Stimulated activated naive CD8-positive, alpha-beta T cell treated with anti-CD3 and anti-CD28 coated beads, Interleukin-15, Interleukin-2, amounts not matched to agents 100 U/mL and 50 U/mL, for 24 hours (primary cell): ENCODE measurements around the gene ASB18.
"Not testable (repeated sequence)": the region's sequence is repeated elsewhere in the genome, so short reads cannot be mapped to it uniquely, and the experiment has no call there.

ENCODE experiments used
- ATAC-seq: fragments of 150-1000 bp; cut with Tn5 transposase; one replicate; pipeline ENCODE4 v1.10.0; 2021
- DNase-seq: peaks from one replicate; pipeline ENCODE4 v3.0.0; 2021

Gene ASB18

GRCh38 chr2:236264256-236264655 lies at the start of gene ASB18:
TSS of gene ASB18 (minus strand) at chr2:236264406. CDS start at chr2:236264345, 61 bp downstream.
- DNase-seq (no peak), ATAC-seq (no peak)

DNA sequence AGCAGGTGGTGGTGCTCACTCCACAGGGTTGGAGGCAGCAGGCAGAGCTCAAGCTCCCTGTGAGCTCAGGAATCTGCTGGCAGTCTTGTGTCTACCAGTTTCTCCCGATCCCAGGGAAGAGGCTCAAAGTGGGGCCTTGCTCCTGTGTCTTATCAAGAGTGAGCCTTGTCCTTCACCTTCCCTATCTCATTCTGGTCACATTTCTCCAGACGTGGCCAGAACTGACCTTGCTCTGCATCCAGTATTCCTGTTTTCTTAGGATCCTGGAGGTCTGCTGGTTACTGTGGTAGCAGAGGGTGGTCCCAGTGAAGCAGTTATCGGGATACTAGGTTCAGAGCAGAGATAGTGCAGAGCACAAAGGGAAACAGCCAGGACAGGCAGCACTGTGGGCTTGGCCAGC lies 47.1 kb upstream of the ASB18 start:
- ATAC-seq (no peak), DNase-seq (no peak)

DNA sequence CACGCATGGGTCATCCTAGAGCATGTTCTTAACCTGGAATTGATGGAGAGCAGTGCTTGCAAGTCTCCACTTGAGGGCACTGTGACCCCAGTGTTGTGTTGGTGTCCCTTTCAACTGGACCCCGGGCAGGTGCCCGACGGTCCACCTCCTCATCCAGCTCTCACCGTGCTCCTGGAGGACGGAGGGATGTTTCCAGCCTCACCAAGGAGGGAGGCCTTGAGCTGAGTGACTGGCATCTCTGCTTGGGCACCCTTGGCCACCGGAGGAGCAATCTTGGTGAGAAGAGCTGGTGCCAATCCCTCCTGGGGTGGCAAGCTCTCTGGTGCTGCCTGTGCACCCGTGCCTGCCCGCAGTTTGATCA lies 45.4 kb upstream of the ASB18 start:
- ATAC-seq (no peak), DNase-seq (no peak)

DNA sequence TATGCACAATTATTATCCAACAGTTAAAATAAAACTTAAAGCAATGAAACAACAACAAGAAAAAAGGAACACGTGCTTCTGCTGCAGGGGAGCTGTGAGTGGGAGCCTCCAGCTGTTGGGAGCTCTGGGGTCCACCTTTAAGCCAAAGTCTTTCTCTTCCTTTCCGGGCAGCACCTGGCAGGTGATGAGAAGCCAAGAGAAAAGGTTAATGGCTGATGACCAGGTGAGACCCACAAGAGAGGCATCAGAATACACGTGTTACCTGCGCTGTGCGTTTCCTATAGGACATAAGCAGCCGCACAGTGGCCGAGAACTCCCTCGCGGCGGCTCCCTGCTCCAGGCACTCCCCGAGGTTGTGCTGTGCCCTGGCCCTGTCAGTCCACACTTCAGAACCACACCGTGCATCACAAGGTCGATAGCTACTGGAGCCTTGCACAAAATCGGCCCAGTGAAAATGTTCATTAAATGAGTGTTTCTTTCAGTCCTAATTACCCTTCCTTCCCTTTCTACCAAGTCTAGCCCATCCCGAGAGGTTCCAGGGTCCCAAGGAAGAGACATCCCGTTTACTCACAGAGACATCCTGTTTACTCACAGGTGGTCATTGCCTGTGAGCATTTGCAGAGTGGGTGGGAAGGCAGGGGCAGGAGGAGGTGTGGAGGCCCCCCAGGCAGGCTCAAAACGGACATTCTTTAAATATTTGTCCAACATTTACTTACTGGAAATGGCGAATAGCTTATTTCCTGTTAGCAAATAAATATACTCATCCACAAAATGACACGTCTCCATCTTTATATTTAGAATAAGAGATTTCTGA lies 44.9 kb upstream of the ASB18 start:
- DNase-seq (no peak), ATAC-seq (no peak)

- ATAC-seq: no peak
Observed at GRCh38 chr2:236307641-236308040, 43.4 kb upstream of the ASB18 start.

GRCh38 chr2:236306825-236307540 lies 42.8 kb upstream of the ASB18 start:
- ATAC-seq: no peak
- no peak for DNase-seq

More at GRCh38 chr2:236307641-236308040, 43.4 kb upstream of the ASB18 start:
- DNase-seq: no peak

DNA sequence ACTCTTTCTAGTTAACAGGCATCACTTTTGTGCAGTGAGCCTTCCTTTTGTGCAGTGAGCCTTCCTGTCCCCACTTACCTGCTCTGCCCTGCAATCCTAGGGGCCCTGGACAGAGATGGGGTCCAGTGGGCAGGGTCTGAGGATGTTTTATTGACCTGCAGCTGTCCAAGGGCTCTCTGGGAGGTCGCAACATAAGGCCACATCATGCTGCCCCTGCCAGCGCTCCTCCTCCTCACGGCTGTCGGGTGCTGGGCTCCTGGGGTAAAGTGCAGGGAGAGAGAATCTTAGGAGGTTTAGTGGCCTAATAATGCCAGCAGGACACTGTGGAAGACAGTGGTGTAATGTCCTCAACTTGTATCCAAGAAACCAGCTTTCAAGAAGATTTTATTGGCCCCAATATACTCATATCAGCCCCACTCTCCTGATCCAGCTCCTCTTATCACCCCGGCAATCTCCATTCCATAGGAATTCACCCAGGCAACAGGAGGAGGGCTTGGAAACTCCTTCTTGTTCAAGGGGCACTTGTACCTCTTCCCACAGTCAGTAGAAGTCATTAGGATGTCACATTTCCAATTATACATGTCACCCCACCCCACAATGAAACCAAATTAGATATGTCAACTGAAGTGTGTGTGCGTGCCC lies 41.9 kb upstream of the ASB18 start:
- ATAC-seq: no peak
- DNase-seq: no peak

DNA sequence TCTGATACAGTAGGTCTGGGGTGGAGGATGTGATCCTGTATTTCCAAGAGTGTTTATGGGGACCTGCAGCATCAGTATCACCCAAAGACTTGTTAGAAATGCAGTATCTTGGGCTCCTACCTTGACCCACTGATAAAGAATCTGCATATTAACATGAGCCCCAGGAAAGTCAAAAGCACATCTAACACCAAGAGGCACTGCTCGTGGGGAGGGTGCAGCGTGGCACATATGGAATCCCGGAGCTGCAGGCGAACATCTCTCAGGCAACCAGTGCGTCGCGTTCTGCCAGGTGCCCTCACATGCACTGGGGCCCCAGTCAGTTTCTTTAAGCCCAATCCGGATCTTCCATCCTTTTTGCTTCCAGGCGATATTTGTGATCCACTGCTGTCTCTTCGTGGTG lies 41.3 kb upstream of the ASB18 start:
- ATAC-seq (no peak), DNase-seq (no peak)

GRCh38 chr2:236303935-236304334 lies 39.7 kb upstream of the ASB18 start:
- no peak for DNase-seq
- no peak for ATAC-seq

- DNase-seq (no peak), ATAC-seq (no peak)
Observed at GRCh38 chr2:236302555-236302954, 38.3 kb upstream of the ASB18 start.

DNA sequence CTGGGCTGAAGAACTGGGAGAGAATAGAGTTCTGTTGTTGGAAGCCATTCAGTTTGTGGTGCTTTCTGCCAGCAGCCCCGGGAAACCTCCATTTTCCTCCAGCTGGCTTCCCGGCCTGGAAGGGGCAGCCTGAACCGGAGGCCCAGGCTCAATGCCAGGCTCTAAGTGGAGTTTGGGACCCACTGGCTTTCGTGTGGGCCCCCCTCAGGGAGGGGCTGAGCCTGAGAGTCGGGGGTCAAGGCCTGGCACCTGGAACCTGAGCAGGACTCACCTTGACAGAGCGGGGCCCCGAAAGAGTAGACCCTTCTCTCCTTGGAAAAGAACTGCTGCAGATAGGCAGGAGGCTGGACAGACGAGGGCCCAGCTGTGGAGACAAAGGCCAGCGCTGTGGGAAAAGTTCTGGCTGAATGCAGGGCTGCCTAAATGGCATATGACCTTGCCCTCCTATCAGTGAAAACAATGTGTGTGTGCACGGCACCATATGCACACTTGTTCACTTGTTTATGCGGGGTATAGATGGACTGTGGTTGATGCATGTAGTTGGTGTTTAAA lies 34.8 kb upstream of the ASB18 start:
- ATAC-seq (no peak), DNase-seq (no peak)

GRCh38 chr2:236295481-236295880 lies 31.3 kb upstream of the ASB18 start:
- DNase-seq (no peak), ATAC-seq (no peak)

- DNase-seq (no peak), ATAC-seq (no peak)
Observed at GRCh38 chr2:236294647-236295046, 30.4 kb upstream of the ASB18 start.

DNA sequence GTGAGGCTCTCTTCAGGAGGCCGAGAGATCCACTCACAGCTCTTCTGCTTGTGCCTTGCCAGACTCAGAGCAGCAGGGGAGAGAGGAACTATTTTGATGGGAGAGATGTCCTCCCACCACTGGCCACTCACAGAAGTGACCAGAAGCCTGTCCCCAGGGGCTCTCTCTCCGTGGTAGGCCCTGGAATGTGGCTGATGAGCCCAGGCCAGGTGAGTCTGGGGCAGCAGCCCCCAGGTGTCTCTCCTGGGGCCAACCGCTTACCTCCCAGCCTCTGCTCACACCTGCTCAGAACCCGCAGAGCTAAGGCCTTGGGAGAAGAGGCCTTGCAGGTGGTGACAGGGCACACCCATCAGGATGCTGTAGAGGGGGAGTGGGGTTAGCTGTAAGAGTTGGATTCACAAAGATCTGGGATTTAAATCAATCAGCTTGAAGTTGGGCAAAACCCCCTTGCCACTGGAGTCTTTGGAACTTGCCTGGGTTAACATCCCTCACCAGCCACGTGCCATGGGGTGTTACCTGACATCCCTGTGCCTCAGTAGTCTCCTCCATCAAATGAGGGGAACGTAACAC lies 29.1 kb upstream of the ASB18 start:
- no peak for ATAC-seq
- no peak for DNase-seq

- ATAC-seq (no peak), DNase-seq (no peak)
Observed at GRCh38 chr2:236291911-236292310, 27.7 kb upstream of the ASB18 start.

GRCh38 chr2:236291476-236291875 lies 27.3 kb upstream of the ASB18 start:
- DNase-seq: no peak

GRCh38 chr2:236290742-236291425 lies 26.7 kb upstream of the ASB18 start:
- DNase-seq (no peak), ATAC-seq (no peak)

More at GRCh38 chr2:236291476-236291875, 27.3 kb upstream of the ASB18 start:
- no peak for ATAC-seq

DNA sequence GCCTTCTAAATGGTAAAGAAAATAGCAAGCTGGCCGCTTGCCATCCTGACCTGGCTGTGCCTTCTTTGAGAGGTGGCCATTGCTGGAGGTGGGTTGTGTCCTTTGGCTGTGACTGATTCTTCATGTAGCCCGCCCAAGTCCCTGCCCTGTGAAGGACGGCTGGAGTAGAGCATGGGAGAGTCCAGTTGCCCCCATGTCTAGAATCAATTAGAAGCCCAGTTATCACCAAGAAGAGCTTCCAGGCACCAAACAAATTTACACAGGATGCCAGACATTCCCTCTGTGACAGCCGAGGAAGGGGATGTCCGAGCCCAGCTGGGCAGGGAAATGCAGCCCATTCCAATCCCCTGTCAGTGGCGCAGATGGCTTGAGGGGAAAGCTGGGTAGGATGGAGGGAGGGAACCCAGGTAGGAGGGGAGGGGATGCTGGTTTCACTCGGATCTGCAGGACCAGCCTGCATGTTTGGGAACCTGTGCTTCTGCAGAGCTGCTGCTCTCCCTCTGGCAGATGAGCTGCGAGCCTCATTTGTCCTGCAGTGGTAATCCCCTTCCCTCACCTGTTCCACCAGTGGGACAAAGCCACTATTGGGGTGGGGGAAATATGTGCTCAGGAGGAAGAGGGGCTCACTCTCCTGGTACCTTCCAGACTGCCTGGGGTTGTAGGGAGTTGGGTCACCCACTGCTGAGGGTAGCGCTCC lies 25.7 kb upstream of the ASB18 start:
- ATAC-seq: no peak

DNA sequence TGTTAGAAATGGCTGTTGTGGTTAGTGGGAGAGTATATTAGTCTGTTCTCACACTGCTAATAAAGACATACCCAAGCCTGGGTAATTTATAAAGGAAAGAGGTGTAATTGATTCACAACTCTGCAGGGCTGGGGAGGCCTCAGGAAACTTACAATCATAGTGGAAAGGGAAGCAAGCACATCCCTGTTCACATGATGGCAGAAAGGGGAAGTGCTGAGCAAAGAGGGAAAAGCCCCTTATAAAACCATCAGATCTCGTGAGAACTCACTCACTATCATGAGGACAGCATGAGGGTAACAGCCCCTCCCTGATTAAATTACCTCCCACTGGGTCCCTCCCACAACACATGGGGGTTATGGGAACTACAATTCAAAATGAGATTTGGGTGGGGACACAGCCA lies 24.2 kb upstream of the ASB18 start:
- ATAC-seq: not testable (repeated sequence)

More for the DNA sequence above, 25.7 kb upstream of the ASB18 start:
- DNase-seq: no peak

GRCh38 chr2:236287656-236288055 lies 23.4 kb upstream of the ASB18 start:
- no peak for ATAC-seq
- no peak for DNase-seq

More for the DNA sequence above, 24.2 kb upstream of the ASB18 start:
- not testable (repeated sequence) for DNase-seq

DNA sequence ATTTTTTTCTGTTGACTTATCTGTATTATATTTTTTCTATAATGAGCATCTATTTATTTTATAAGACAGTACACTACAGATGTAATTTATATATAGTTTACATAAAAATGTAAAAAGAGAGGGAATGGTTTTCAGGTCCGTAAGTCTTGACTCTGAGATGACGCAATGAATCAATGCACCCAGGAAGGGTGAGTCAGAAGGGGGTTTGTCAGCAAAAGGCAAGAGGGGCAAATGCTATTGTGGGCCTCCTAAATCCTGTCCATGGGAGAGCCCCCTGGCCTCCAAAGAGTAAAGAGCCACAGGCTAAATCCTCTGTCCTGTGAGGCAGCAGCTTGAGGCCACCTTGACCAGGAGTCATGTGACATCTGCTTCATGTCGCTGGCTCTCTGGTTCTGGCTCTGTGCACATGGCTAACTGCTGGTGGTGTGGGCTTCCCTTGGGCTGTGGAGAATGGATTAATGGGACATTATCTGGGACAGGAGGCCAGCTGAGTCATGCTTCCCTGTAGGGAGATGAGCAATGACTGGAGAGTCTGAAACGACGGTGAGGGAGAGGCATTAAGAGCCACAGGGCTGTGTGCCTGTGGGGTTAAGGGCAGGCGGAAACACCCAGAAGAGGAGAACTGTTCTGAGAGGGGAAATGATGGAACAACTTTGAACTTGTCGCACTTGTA lies 22.8 kb upstream of the ASB18 start:
- DNase-seq (no peak), ATAC-seq (no peak)
